NT2/D1 (cell line): ENCODE measurements around the gene GXYLT1.

ENCODE experiments used
- SUZ12 ChIP-seq: IDR thresholded peaks from 2 replicates; pipeline ENCODE4 v1.6.1; 2011; ENCODE audit not compliant: insufficient read length, insufficient read depth; ENCODE audit errors: extremely low read depth
- YY1 ChIP-seq: IDR thresholded peaks from 2 replicates; pipeline ENCODE4 v1.6.1; 2011; ENCODE audit not compliant: insufficient read length, insufficient read depth
- ZNF274 ChIP-seq: IDR thresholded peaks from 2 replicates; pipeline ENCODE4 v1.6.1; 2011; ENCODE audit warnings: mild to moderate bottlenecking, low read depth, low read length

- TF ChIP-seq YY1 (no peak), SUZ12 (no peak), ZNF274 (no peak)
Measured at GRCh38 chr12:42039577-42039976, 105.1 kb downstream of the GXYLT1 start.
